Neural cell (in vitro differentiated cells): ENCODE measurements around the gene DENND5A.

Experiments used
- EP300 ChIP-seq: fragments of 450-650 bp; conservative IDR thresholded peaks from 2 replicates; pipeline ENCODE4 v1.6.1; 2014; ENCODE audit warnings: antibody characterized with exemption, mild to moderate bottlenecking, moderate library complexity; ENCODE audit not compliant: poor library complexity, severe bottlenecking
- EZH2 ChIP-seq: fragments of 200-600, 300-800 bp; shearing (Covaris generic), sonication (generic); IDR thresholded peaks from 2 replicates; pipeline ENCODE4 v1.6.1; 2014; ENCODE audit warnings: antibody characterized with exemption, low read length, borderline replicate concordance, mild to moderate bottlenecking; ENCODE audit not compliant: insufficient read depth, poor library complexity, severe bottlenecking
- POLR2AphosphoS5 ChIP-seq: IDR thresholded peaks from 2 replicates; pipeline ENCODE4 v1.6.1; 2012
- RAD21 ChIP-seq: fragments of 450-650 bp; conservative IDR thresholded peaks from 2 replicates; pipeline ENCODE4 v1.6.1; 2014; ENCODE audit warnings: antibody characterized with exemption, mild to moderate bottlenecking, moderate library complexity
- SMC3 ChIP-seq: fragments of 450-650 bp; conservative IDR thresholded peaks from 2 replicates; pipeline ENCODE4 v1.6.1; 2014; ENCODE audit warnings: antibody characterized with exemption, mild to moderate bottlenecking, moderate library complexity; ENCODE audit not compliant: poor library complexity
- TF ChIP-seq, protein P1 (sequence below): fragments of 450-650 bp; IDR thresholded peaks from 2 replicates; pipeline ENCODE4 v1.5.1; 2014; ENCODE audit warnings: antibody characterized with exemption, mild to moderate bottlenecking, moderate library complexity; ENCODE audit not compliant: poor library complexity, severe bottlenecking
- TF ChIP-seq, protein P2 (sequence below): IDR thresholded peaks from 2 replicates; pipeline ENCODE4 v1.6.1; 2012; ENCODE audit warnings: borderline replicate concordance

DNA sequence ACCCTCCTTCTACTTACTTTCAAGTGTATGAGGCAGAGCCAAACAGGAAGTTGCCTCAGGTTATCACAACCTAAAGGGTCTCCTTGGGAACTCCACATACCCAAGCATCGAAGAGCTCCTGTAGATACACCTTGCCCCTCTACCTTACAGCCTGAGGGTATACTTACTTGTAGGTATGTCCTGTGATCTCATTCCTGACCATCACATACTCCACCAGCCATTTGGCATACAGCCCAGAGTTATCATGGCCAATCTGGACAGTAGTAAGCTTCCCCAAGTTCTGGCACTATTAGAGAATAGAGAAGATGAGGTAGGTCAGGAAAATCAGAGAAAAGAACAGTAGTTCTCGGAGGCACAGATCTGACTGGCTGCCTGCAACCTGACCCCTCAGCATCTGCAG, 120.3 kb downstream of the DENND5A start:
- TF ChIP-seq, protein P1, sequence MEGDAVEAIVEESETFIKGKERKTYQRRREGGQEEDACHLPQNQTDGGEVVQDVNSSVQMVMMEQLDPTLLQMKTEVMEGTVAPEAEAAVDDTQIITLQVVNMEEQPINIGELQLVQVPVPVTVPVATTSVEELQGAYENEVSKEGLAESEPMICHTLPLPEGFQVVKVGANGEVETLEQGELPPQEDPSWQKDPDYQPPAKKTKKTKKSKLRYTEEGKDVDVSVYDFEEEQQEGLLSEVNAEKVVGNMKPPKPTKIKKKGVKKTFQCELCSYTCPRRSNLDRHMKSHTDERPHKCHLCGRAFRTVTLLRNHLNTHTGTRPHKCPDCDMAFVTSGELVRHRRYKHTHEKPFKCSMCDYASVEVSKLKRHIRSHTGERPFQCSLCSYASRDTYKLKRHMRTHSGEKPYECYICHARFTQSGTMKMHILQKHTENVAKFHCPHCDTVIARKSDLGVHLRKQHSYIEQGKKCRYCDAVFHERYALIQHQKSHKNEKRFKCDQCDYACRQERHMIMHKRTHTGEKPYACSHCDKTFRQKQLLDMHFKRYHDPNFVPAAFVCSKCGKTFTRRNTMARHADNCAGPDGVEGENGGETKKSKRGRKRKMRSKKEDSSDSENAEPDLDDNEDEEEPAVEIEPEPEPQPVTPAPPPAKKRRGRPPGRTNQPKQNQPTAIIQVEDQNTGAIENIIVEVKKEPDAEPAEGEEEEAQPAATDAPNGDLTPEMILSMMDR, result no peak
- no peak for TF ChIP-seq RAD21
- no peak for TF ChIP-seq EZH2
- TF ChIP-seq, protein P2, sequence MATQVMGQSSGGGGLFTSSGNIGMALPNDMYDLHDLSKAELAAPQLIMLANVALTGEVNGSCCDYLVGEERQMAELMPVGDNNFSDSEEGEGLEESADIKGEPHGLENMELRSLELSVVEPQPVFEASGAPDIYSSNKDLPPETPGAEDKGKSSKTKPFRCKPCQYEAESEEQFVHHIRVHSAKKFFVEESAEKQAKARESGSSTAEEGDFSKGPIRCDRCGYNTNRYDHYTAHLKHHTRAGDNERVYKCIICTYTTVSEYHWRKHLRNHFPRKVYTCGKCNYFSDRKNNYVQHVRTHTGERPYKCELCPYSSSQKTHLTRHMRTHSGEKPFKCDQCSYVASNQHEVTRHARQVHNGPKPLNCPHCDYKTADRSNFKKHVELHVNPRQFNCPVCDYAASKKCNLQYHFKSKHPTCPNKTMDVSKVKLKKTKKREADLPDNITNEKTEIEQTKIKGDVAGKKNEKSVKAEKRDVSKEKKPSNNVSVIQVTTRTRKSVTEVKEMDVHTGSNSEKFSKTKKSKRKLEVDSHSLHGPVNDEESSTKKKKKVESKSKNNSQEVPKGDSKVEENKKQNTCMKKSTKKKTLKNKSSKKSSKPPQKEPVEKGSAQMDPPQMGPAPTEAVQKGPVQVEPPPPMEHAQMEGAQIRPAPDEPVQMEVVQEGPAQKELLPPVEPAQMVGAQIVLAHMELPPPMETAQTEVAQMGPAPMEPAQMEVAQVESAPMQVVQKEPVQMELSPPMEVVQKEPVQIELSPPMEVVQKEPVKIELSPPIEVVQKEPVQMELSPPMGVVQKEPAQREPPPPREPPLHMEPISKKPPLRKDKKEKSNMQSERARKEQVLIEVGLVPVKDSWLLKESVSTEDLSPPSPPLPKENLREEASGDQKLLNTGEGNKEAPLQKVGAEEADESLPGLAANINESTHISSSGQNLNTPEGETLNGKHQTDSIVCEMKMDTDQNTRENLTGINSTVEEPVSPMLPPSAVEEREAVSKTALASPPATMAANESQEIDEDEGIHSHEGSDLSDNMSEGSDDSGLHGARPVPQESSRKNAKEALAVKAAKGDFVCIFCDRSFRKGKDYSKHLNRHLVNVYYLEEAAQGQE, result no peak
- no peak for TF ChIP-seq POLR2AphosphoS5
- no peak for TF ChIP-seq SMC3
- TF ChIP-seq EP300, result no peak
